GM19438 (cell line): ENCODE measurements around the gene ARL13A.
"Not testable (repeated sequence)": the region's sequence is repeated elsewhere in the genome, so short reads cannot be mapped to it uniquely, and the experiment has no call there.

Experiments used
- ATAC-seq: cut with Tn5 transposase; IDR thresholded peaks from one replicate; pipeline ENCODE4 v1.9.1; 2021; ENCODE audit warnings: low read depth; ENCODE audit not compliant: unreplicated experiment

Gene ARL13A

DNA sequence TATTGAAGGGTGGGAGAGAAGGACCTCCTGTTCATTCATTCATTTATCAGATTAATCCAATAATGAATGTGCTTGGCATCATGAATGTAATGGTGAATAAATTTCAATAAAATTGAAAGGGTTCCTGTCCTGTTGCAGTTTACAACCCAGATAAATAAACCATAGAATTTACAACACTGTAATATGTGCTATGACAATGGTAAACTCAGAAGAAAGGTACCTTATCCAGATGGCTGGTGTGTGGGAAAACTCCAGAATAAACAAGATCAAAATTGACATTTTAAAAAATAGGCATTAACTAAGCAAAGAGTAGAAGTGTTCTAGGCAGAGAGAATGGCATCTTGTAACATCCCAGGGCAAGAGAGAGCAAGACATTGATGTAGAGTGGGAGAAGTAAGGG is 15.3 kb downstream of the ARL13A start:
- ATAC-seq = no peak

GRCh38 chrX:100990139-100990538 is 20.6 kb downstream of the ARL13A start:
- ATAC-seq = no peak

GRCh38 chrX:100994352-100995281 is 25.1 kb downstream of the ARL13A start:
- peak; percentile 77 for ATAC-seq

DNA sequence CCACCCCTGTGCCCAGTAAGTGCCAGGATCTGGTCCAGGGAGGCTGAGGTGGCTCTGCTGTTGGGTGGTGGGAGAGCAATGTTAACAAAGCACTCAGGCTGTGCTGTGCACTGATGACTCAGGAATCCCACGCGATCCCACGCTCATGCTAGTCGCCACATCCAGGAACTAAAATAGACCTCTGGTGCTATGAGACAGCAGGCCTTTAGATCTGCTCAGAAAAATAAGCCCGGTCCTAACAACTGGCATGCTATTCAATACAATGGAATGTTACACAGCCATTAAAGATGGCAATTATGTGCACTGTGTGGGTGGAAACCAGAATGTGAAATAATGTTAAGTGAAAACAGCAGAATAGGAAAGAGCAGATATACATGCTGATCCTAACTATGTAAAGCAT is 26.0 kb downstream of the ARL13A start:
- ATAC-seq = no peak

- ATAC-seq = no peak
Observed at GRCh38 chrX:100999451-100999850, 29.9 kb downstream of the ARL13A start.

GRCh38 chrX:101009090-101009489 is 39.6 kb downstream of the ARL13A start:
- no peak for ATAC-seq

- ATAC-seq = not testable (repeated sequence)
Observed at GRCh38 chrX:101012031-101012430, 42.5 kb downstream of the ARL13A start.

DNA sequence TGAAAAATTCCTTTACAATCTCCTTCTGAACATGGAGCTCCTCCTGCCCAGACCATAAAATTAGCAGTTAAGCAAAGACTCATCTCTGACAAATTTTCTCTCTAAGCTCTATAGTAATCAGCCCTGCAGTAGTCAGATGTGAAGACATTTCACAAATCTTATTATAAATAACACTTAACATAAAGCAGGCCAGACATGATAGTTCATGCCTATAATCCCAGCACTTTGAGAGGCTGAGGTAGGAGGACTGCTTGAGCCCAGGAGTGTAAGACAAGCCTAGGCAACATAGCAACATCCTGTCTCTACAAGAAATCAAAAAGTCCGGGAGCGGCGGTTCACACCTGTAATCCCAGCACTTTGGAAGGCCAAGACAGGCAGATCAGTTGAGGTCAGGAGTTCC is 52.5 kb downstream of the ARL13A start:
- no peak for ATAC-seq

DNA sequence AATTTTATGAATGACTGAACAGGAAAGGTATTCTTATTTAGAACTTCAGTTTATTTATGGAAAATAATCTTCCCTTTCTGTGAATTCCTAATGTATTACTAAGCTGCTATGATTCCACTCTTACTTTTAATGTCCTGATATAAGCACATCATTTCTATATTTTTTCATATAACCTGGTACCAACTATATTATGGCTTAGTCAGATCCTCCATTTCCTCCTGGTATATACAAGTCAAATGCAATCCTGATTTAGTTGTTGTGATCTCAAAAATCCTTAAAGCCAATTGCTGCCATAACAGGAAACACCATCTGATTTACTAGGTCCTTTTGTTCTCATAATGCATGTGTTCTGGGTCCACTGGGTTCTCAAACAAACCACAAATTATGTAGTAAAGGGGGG is 55.6 kb downstream of the ARL13A start:
- no peak for ATAC-seq

- ATAC-seq = no peak
Observed at GRCh38 chrX:101028562-101028961, 59.1 kb downstream of the ARL13A start.

- ATAC-seq = no peak
Observed at GRCh38 chrX:101029665-101030064, 60.2 kb downstream of the ARL13A start.

- no peak for ATAC-seq
Observed at GRCh38 chrX:101037231-101037630, 67.7 kb downstream of the ARL13A start.

DNA sequence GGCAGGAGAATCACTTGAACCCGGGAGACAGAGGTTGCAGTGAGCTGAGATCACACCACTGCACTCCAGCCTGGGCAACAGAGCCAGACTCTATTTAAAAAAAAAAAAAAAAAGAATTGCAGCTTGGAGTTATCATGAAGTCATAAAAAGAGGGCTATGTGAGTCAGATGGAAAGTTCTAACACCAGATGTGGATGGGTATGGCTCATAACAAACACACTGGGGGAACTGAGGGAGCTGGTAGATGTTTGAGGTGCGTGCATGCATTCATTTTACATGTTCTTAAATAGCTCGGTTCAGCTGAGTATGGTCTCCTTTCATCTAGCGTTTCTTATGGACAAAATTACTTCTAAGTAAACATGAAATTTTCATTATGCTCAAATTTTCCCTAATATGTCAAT is 70.7 kb downstream of the ARL13A start:
- no peak for ATAC-seq
